ENCODE results near the gene GALNT5.
"Not testable (repeated sequence)": the region's sequence is repeated elsewhere in the genome, so short reads cannot be mapped to it uniquely, and the experiment has no call there.

The GALNT5 gene

DNA sequence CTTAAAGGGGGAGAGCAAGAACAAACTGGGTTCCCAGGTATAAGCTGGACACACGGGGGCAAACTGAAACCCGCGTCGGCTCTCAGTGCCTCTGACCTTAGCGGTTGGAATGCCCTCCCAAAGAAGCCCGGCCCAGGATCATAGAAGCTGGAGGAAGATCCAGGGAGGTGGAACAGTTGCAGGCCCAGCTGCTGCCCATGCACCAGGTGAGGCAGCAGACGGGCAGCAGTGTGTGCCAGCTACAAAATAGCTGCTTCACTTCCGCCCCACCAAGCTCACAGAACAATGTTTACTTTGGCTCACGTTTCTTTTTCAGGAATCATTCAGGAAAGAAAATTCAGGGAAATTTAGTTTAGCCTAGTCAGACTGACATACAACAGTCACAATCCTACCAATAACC, 72.0 kb downstream of the GALNT5 start:
- DNase-seq: no peak

DNA sequence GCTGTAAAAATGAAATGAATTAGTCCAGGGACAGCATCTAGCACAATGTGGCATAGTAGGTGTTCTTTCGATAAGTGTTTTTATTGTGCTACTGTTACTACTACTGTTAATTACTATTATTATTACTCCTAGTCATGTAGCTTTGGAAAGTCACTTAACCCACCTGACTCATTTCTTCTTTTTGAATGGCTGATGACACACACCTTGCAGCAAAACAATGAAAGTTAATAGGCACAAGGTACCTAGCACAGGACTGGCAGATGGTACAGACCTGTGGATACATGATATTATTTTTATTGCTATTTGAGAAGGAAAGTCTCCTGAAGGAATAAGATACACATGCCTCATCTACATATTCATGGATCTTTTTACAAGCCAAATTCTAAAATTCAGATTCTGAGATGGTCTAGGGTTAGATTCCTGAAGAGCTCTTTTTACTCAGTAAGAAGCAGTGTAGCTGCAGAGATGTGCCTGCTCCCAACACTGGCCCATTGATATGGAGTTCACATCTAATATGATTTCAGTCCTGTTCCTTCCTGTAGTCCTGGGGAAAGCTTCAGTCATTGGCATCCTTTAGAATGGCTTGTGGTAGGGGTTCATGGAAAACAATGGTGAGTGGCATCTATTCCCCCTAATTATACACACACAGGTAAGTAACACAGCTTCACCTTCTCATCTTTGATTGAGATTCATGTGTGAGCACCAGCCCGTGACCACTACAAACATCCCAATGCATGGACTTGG, 76.0 kb downstream of the GALNT5 start:
- DNase-seq: no peak

DNA sequence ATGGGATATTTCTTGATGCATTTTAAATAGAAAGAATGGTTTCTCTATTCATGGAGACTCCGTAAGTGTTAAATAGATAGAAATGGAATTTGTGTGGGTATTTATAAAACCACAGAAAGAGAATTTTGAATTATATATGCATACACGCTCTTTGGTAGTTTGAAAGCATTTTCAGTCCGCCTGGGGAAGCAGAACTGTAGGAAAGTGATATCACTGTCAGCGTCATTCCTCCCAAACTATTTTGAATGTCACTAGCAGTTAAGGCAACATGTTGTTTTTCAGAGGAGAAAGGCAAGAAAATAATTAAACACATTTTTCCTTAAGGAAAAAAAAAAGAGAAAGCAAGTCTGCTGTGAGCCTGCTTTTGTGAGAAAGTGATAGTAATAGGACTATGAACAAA, 76.8 kb downstream of the GALNT5 start:
- no peak for DNase-seq

DNA sequence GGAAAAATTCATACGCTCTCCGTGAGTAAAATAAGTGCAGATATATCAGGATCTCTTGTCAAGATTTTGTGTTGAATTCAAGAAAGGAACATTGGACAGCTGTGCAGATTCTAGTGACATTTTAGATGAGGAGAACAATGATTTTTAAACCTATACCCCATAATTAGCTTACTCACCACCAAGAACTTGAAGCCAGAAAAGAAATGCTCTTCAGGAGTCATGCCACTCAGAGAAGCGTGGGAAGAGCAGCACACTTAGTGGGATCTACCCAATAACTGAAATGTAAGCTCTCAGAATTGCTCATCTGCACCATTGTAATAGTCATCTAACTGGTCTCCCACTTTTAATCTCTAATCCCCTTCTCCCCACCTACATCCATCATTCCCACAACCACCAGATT, 77.3 kb downstream of the GALNT5 start:
- DNase-seq: no peak

DNA sequence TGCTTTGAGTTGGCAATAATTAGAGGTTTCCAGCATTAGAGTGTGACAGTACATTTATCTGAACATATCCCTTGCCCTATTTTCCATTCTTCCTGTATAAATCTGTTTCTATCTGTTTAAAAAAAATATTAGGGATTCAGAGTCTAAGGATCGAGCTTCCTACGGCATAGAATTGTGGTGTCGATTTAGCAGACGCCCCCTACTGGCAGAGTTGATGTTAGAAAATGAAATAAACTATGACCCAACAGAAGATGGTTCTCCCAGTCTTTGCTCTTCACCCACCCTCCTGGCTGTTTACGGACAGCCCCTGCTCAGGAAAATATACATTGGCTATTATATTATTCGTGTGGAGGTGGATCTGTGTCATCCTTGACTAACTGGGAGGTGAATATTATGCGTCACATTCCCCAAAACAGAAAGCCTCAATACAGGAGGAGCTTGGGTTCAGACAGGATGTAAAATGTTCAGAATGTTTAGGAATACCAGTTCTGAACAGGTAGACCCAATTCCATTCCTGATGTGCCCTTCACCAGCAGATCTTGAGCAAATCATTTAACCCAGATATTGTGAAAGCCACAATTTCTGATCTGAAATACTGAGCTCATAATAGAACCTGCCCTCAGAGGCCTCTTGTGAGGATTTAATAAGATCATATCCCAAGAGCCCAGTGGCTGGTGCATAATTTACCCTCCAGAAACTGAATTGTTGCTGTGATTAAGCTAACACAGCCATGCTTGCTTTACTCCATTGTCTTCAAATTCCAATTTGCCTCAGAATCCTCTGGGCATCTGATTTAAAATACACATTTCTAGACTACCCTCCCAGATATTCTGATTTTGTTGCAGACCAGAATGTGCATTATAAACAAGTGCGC, 78.9 kb downstream of the GALNT5 start:
- peak; percentile 82 for DNase-seq

DNA sequence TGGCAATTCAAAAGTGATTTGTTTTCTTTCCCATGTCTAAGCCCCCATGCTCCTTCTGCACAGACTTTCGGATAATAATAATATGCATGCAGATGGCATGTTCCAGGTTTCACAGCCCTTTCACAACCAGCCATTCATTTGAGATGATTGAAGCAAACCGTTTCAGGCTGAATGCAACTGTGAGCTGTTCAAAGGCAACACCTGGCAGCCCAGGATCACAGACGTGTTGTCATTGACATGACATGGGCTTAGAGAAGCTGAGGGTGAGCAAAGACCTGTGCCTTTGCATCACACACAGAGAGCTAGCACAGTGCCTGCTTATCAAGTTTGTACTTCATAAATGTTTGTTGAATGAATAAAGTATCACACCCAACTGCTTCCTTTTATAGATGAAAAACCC, 80.5 kb downstream of the GALNT5 start:
- DNase-seq: no peak

DNA sequence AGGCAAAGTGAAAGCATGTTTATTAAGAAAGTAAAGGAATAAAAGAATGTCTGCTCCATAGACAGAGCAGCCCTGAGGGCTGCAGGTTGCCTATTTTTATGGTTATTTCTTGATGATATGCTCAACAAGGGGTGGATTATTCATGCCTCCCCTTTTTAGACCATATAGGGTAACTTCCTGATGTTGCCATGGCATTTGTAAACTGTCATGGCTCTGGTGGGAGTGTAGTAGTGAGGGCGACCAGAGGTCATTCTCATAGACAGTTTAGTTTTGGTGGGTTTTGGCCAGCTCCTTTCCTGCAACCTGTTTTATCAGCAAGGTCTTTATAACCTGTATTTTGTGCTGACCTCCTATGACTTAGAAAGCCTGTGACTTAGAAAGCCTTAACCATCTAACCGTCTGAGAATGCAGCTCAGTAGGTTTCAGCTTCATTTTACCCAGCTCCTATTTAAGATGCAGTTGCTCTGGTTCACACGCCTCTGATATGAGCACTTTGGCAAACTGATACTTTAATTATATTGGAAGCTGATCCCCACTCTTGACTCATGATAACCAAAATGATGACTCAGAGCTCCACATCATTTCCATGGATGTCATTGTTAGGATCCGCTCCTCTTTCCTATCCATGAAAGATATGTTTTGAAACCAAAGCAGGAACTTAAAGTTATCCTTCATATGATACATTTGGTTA, 82.6 kb downstream of the GALNT5 start:
- no peak for DNase-seq

DNA sequence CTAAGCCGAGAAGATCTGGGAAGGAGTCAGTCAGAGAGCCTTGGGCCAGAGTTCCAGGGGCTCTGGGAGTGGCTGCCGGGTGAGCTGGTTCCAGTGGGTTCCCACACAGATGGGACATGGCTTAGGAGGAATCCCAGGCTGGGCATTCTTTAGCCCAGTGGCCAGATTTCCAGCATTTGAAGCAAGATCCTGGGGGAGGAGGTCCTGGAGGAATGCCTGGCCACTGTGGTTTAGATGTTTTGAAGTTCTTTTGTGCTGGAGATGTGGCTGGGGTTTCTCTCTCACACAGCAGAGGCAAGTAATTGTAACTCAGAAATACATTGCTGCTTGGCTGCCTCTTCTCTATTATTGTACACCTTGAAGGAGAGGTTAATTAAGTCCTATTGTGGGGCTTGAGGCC, 83.9 kb downstream of the GALNT5 start:
- not testable (repeated sequence) for DNase-seq

DNA sequence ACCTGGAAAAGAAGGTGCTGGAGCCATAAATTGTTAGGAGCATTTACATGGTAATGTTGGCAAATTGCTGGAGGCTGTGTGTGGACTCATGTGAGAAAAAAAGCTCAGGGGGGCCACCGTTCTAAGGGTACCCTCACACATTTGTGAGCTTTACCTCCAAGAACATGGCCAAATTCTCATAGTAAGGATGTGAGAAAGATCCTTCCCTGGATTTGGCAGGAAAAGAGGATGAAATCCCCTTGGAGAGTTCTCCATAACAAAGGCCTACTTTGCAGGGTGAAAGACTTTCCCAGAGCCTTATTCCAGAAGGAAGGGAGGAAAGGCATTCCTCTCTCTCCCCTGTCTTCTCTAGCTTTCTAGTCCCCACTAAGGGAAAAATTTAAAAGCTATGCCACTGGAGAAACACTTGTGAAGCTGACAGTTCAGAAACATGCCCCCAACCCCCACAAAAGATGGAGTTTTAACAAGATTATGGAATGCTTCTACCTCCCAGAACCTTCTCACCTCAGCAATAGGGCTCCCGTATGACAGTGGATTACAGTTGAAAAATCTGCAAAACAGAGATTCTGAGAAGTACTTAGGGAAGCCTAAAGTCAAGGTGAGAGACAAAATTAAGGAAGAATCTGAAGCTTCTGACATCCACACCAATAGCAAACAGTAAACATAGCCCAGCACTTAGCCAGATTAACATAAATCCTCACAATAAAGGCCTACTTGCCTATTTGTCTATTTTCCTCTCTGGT, 88.3 kb downstream of the GALNT5 start:
- no peak for DNase-seq

DNA sequence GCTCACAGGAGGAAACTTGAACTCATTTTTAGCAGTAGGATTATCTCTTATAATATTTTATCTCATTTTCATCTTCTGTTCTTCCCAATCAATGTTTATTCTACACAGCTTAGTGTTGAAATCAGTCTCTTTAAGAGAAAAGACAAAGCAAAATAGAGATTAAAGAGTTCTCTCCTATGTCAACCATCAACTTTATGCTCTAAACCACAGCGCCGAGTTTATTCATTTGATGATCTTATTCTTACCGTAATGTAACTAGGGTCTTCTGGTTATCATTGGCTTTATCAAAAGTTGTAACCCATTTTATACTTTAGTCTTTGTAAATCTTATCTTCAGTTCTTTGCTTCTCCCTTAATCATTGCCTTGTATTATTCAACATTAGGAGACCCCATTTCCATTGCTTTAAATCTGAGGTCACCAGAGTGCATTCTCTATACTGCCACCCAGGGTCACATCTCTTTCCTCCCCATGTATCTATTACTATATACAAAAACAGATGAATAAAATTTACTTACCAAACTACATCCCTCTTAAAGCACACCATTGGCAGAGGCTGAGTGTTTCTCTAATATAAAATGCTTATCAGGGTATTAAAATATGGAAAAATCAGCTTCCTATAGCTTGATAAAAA, 90.9 kb downstream of the GALNT5 start:
- DNase-seq: no peak

DNA sequence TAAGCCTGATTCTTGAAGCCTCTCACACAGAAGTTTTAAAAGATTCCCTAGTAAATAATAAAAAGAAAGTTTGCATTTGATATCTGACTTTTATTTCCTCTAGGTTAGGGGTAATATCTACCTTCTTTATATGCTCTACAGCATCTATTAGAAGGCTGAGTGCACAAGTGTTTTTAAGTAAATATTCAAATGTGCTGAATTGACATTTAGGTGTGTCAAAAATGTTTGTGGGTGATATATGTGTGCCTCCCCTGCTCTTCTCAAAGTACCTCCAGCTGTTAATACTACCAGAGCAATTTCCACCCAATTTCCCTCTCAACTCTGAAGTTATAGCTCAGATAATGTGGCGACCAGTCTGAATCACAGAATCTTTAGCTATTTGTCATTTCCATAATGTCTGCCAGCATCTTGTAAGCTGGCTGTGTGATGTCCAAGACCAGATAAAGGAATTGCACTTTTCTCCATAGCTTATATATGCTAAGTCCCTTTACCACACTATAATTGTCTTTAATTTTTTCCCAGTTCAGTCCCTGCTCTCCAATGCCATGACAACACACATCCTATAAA, 92.5 kb downstream of the GALNT5 start:
- no peak for DNase-seq

DNA sequence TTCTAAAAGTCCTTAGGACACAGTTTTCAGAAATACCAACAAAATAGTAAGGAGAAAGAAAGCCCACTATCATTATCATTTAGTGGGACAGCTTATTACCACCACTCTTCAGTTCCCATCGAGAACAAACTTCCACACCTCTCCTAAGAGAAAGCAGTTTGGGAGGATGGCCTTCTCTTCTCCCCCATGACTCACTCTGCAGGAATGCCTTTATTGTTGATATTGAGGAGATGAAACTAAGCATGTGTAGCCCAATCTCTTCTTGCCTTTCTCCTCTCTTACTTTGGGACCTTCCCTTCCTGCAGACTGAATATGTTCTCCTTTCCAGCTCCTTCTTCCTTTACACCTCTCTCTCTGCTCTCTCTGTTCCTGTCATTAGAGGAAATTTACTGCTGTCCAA, 98.1 kb downstream of the GALNT5 start:
- DNase-seq: no peak

DNA sequence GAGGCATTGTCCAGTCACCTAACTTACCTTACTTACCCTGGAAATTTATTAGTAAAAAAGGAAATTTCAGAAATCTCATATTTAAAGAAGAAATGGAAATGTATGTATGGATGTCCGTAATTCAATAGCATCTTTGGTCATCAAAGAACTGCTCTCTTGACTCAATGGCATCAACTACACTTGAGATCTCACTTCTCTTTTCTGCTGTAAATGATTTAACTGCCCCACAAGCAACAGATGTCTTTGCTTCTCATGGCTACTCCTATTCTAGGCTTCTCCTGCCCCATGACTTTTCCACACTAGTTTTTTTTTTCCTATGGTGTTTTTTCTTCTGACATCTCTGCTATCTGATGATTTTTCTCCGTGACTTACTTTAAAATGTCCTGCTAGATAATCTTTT, 102.1 kb downstream of the GALNT5 start:
- no peak for DNase-seq

DNA sequence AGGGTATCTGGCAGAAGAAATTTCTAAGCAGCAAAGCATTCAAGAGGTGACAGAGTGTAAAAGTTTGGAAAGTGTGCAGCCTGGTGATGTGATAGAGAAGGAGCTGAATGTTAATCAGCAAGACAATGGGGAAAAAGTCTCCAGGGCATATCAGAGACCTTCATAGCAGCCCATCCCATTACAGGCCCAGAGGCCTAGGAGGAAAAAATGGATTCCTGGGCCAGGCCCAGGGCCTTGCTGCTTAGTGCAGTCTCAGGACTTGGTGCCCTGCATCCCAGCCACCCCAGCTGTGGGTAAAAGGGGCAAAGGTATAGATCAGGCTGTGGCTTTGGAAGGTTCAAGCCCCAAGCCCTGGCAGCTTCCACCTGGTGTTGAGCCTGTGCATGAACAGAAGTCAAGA, 104.0 kb downstream of the GALNT5 start:
- DNase-seq: no peak

DNA sequence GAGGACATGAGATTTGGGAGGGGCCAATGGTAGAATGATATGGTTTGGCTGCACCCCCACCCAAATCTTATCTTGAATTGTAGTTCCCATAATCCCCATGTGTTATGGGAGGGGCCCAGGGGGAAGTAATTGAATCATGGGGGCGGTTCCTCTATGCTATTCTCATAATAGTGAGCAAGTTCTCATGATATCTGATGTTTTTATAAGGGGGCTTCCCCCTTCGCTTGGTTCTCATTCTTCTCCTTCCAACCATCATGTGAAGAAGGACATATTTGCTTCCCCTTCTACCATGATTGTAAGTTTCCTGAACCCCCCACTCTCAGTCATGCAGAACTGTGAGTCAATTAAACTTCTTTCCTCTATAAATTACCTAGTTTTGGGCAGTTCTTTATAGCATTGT, 105.1 kb downstream of the GALNT5 start:
- no peak for DNase-seq

DNA sequence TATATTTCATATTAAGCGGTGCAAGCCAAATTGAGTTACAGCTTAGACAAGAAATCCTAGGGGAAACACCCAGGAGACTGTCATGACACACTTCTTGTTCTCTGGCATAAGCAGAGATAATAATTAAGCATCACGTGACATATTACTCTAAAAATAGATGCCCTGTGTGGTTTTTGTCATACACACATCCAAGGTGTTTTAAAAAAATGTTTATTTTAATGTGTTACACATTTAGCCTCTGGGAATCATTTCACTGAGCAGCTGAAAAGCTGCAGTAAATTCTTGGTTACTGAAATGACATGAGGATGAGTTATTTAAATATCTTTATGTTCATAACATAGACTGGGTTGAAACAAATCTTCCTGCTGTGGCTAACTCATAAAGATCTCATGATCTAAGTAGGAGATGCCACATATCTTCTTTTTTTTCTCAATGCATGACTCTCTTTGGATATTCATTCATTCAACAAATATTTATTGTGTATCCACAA, 106.2 kb downstream of the GALNT5 start:
- no peak for DNase-seq

Measured in midbrain (tissue), 1 donor.